IMR-90 (cell line): ENCODE results near the gene SEL1L2. TPM values are rescaled to one million over a fixed set of nuclear protein-coding genes. Genes with fewer than 3 reads are reported as not detected.

Source experiments
- ATAC-seq: fragments of 200-7000 bp; cut with Tn5 transposase; 2 replicates; pipeline ENCODE4 v1.9.1; 2020; ENCODE audit warnings: low read depth, mild to moderate bottlenecking, moderate library complexity
- BruUV-seq: library from RNA; stranded (reverse); fragments of 400-500 nt; replicated peaks from 2 replicates; lab custom pipeline; 2021; lab: Mats Ljungman, UMichigan
- CTCF ChIA-PET: fragments of 300-600 bp; formaldehyde crosslinking; extraction: SDS; loops from one replicate; lab custom pipeline; 2021; ENCODE audit warnings: antibody characterized with exemption; lab: Yijun Ruan, JAX
- POLR2A ChIA-PET: fragments of 300-600 bp; sonication (Branson Sonifier 250); formaldehyde crosslinking; loops from one replicate; lab custom pipeline; 2022; ENCODE audit warnings: antibody characterized with exemption; ENCODE audit not compliant: unreplicated experiment; lab: Charles Lee
- DNase-seq: peaks from one replicate; pipeline ENCODE4 v3.0.0; 2013
- H2AFZ ChIP-seq: replicated peaks from 2 replicates; pipeline ENCODE3; 2013; ENCODE audit warnings: low read length, mild to moderate bottlenecking; ENCODE audit not compliant: poor library complexity
- H2AK5ac ChIP-seq: 2 replicates; pipeline ENCODE4 v1.6.1; 2013; ENCODE audit warnings: low read depth, low read length, inconsistent platforms
- H2AK9ac ChIP-seq: replicated peaks from 2 replicates; pipeline ENCODE3; 2013; ENCODE audit warnings: mild to moderate bottlenecking, low read depth, low read length, moderate library complexity; ENCODE audit not compliant: poor library complexity
- H2BK120ac ChIP-seq: 2 replicates; pipeline ENCODE4 v1.6.1; 2013; ENCODE audit warnings: low read depth, low read length, inconsistent platforms
- H2BK15ac ChIP-seq: 3 replicates; pipeline ENCODE4 v1.6.1; 2013; ENCODE audit warnings: low read depth, low read length, inconsistent platforms
- H2BK20ac ChIP-seq: 2 replicates; pipeline ENCODE4 v1.6.1; 2013; ENCODE audit warnings: low read depth, mild to moderate bottlenecking, inconsistent platforms, low read length, moderate library complexity
- H2BK5ac ChIP-seq: 2 replicates; pipeline ENCODE4 v1.6.1; 2013; ENCODE audit warnings: mild to moderate bottlenecking, low read depth, low read length, inconsistent platforms; ENCODE audit not compliant: poor library complexity, severe bottlenecking
- H3K14ac ChIP-seq: replicated peaks from 2 replicates; pipeline ENCODE4 v1.6.1; 2013; ENCODE audit warnings: low read depth, low read length, inconsistent platforms
- H3K18ac ChIP-seq: 2 replicates; pipeline ENCODE4 v1.6.1; 2013; ENCODE audit warnings: low read depth, low read length, control low read depth
- H3K23ac ChIP-seq: 2 replicates; pipeline ENCODE4 v1.6.1; 2013; ENCODE audit warnings: low read depth, low read length, inconsistent platforms
- H3K27ac ChIP-seq: 2 replicates; pipeline ENCODE4 v1.5.1; 2013; ENCODE audit warnings: mild to moderate bottlenecking, control low read depth, low read length; ENCODE audit not compliant: insufficient read depth
- H3K27me3 ChIP-seq: 2 replicates; pipeline ENCODE4 v1.6.1; 2013; ENCODE audit warnings: low read length; ENCODE audit not compliant: control insufficient read depth, insufficient read depth
- H3K36me3 ChIP-seq: 2 replicates; pipeline ENCODE4 v1.6.1; 2013; ENCODE audit warnings: low read length, mixed read lengths; ENCODE audit not compliant: control insufficient read depth, insufficient read depth
- H3K4ac ChIP-seq: 2 replicates; pipeline ENCODE4 v1.6.1; 2013; ENCODE audit warnings: low read depth, low read length, inconsistent platforms
- H3K4me1 ChIP-seq: 2 replicates; pipeline ENCODE4 v1.6.1; 2013; ENCODE audit warnings: low read length, mixed read lengths; ENCODE audit not compliant: control insufficient read depth, insufficient read depth
- H3K4me2 ChIP-seq: 2 replicates; pipeline ENCODE4 v1.6.1; 2013; ENCODE audit warnings: low read depth, mild to moderate bottlenecking, control low read depth, low read length, moderate library complexity
- H3K4me3 ChIP-seq: 2 replicates; pipeline ENCODE4 v1.5.1; 2013; ENCODE audit warnings: low read depth, mild to moderate bottlenecking, control low read depth, low read length, moderate library complexity; ENCODE audit not compliant: insufficient read depth
- H3K56ac ChIP-seq: 2 replicates; pipeline ENCODE4 v1.6.1; 2013; ENCODE audit warnings: low read length, inconsistent platforms; ENCODE audit not compliant: insufficient read depth; ENCODE audit errors: extremely low read depth
- H3K79me1 ChIP-seq, 2 experiments: 2 replicates each; pipeline ENCODE4 v1.6.1; 2013; ENCODE audit warnings: low read length in 2 of 2, inconsistent platforms in 1 of 2, low read depth in 1 of 2
- H3K9ac ChIP-seq: 2 replicates; pipeline ENCODE4 v1.6.1; 2013; ENCODE audit warnings: low read depth, low read length, control low read depth
- H3K9me1 ChIP-seq: 2 replicates; pipeline ENCODE4 v1.6.1; 2013; ENCODE audit warnings: low read length, inconsistent platforms; ENCODE audit not compliant: insufficient read depth
- H3K9me3 ChIP-seq: 2 replicates; pipeline ENCODE4 v1.6.1; 2013; ENCODE audit warnings: low read length; ENCODE audit not compliant: control insufficient read depth, insufficient read depth
- H4K20me1 ChIP-seq: 2 replicates; pipeline ENCODE4 v1.6.1; 2013; ENCODE audit warnings: low read length, inconsistent platforms; ENCODE audit not compliant: insufficient read depth
- H4K5ac ChIP-seq: 2 replicates; pipeline ENCODE4 v1.6.1; 2013; ENCODE audit warnings: mild to moderate bottlenecking, low read depth, low read length, control low read depth
- H4K8ac ChIP-seq, 2 experiments: 2 replicates each; pipeline ENCODE4 v1.6.1; 2013; ENCODE audit warnings: low read depth in 2 of 2, low read length in 2 of 2, control low read depth in 1 of 2, inconsistent platforms in 1 of 2
- H4K91ac ChIP-seq: 2 replicates; pipeline ENCODE4 v1.6.1; 2013; ENCODE audit warnings: low read depth, low read length, inconsistent platforms; ENCODE audit not compliant: insufficient read depth
- BHLHE40 ChIP-seq: fragments of 150-350 bp; IDR thresholded peaks from 2 replicates; pipeline ENCODE4 v1.6.1; 2016; ENCODE audit warnings: mild to moderate bottlenecking, low read depth, low read length
- CEBPB ChIP-seq: IDR thresholded peaks from 2 replicates; pipeline ENCODE4 v1.6.1; 2012; ENCODE audit warnings: low read depth, low read length, improper control_type of control experiment
- ELK1 ChIP-seq: fragments of 150-350 bp; IDR thresholded peaks from 2 replicates; pipeline ENCODE4 v1.6.1; 2016; ENCODE audit warnings: low read depth, mild to moderate bottlenecking, low read length, moderate library complexity, borderline replicate concordance
- MAFK ChIP-seq: IDR thresholded peaks from 2 replicates; pipeline ENCODE4 v1.6.1; 2012; ENCODE audit warnings: low read depth, low read length, improper control_type of control experiment
- MAZ ChIP-seq: IDR thresholded peaks from 2 replicates; pipeline ENCODE4 v1.6.1; 2012; ENCODE audit warnings: low read depth, mild to moderate bottlenecking, low read length, improper control_type of control experiment, moderate library complexity, borderline replicate concordance
- RFX5 ChIP-seq: IDR thresholded peaks from 2 replicates; pipeline ENCODE4 v1.8.0; 2012; ENCODE audit warnings: low read depth, mild to moderate bottlenecking, low read length, moderate library complexity
- SMC3 ChIP-seq: fragments of 150-350 bp; IDR thresholded peaks from 2 replicates; pipeline ENCODE4 v1.6.1; 2016; ENCODE audit warnings: low read depth, mild to moderate bottlenecking, antibody characterized with exemption, low read length, moderate library complexity
- WGBS, 2 experiments: methylation state at CpG; one replicate each; pipeline versions ENCODE4 v1.1.5 to v1.1.7; 2013; ENCODE audit warnings: missing lambda C conversion rate in 2 of 2; ENCODE audit not compliant: insufficient read length in 1 of 2; ENCODE audit errors: extremely low coverage in 2 of 2; 5-methylcytosine and 5-hydroxymethylcytosine counted together
- dilution Hi-C: fragments of 300-500 bp; cut with HindIII; formaldehyde crosslinking; loops from one replicate; pipeline ENCODE4 v1.14.3; 2018; ENCODE audit warnings: low sequenced_read_pairs; ENCODE audit not compliant: unreplicated experiment
- in situ Hi-C: fragments of 300-500 bp; cut with MboI; formaldehyde crosslinking; loops from 3 replicates; pipeline ENCODE4 v1.14.3; 2019; ENCODE audit warnings: low sequenced_read_pairs, inconsistent platforms, mixed read lengths
- intact Hi-C: fragments of 100-400 bp; cut with micrococcal nuclease; formaldehyde crosslinking; loops from 2 replicates; pipeline ENCODE4 v1.10.0; 2022
- polyA plus RNA-seq, 3 experiments: library from polyadenylated mRNA; depleted of rRNA; stranded (reverse); fragments of >200 nt; gene quantifications; 2 replicates each; pipeline ENCODE4 v1.2.3, GENCODE V29; 2012; ENCODE audit warnings: low replicate concordance in 1 of 3
- total RNA-seq: library from RNA; depleted of rRNA; stranded (reverse); fragments of >200 nt; gene quantifications from 2 replicates; pipeline ENCODE4 v1.2.3, GENCODE V29; 2012
- TF ChIP-seq, protein P1 (sequence below): fragments of 150-350 bp; IDR thresholded peaks from 2 replicates; pipeline ENCODE4 v1.6.1; 2017; ENCODE audit warnings: mild to moderate bottlenecking, antibody characterized with exemption, low read length, low read depth
- TF ChIP-seq, protein P2 (sequence below): conservative IDR thresholded peaks from 2 replicates; pipeline ENCODE4 v1.5.1; 2012; ENCODE audit warnings: mild to moderate bottlenecking, low read depth, low read length, improper control_type of control experiment

The SEL1L2 gene
- total and polyA plus RNA-seq, 2 of the 4 experiments (the other 2 are of a cell fraction) = not detected

GRCh38 chr20:13816757-13817156 is 173.7 kb downstream of the SEL1L2 start:
- no peaks in the 10 kb centered on the region for H3K4me1 ChIP-seq
- no peak overlapping the region for H2AK5ac ChIP-seq
- CTCF ChIA-PET = no interaction called here
- no peak overlapping the region for H2AFZ ChIP-seq
- peaks cover 29% of the 10 kb centered on the region for H3K36me3 ChIP-seq
- H4K91ac ChIP-seq = no peak overlapping the region
- no peak overlapping the region for H3K27ac ChIP-seq
- H3K9me1 ChIP-seq = no peaks in the 10 kb centered on the region
- no peaks in the 10 kb centered on the region for H3K27me3 ChIP-seq
- intact Hi-C loops = no loop called here
- POLR2A ChIA-PET = no interaction called here
- H2BK15ac ChIP-seq = no peak overlapping the region
- dilution Hi-C loops = no loop called here
- in situ Hi-C loops = no loop called here
- no peak overlapping the region for H2BK120ac ChIP-seq
- ATAC-seq = no peak; the same call in 1 of the 2 replicates
- no peak overlapping the region for H2BK5ac ChIP-seq
- H3K4ac ChIP-seq = no peak overlapping the region
- no peak overlapping the region for H4K5ac ChIP-seq
- no peak overlapping the region for H3K56ac ChIP-seq
- no peak overlapping the region for H3K4me3 ChIP-seq
- H2AK9ac ChIP-seq = no peak overlapping the region
- no peak overlapping the region for H2BK20ac ChIP-seq
- H4K20me1 ChIP-seq = no peaks in the 10 kb centered on the region
- TF ChIP-seq MAFK (no peak), MAZ (no peak), ELK1 (no peak), SMC3 (no peak), CEBPB (no peak), BHLHE40 (no peak), RFX5 (no peak)
- TF ChIP-seq, protein P1, sequence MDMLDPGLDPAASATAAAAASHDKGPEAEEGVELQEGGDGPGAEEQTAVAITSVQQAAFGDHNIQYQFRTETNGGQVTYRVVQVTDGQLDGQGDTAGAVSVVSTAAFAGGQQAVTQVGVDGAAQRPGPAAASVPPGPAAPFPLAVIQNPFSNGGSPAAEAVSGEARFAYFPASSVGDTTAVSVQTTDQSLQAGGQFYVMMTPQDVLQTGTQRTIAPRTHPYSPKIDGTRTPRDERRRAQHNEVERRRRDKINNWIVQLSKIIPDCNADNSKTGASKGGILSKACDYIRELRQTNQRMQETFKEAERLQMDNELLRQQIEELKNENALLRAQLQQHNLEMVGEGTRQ = no peak
- TF ChIP-seq, protein P2, sequence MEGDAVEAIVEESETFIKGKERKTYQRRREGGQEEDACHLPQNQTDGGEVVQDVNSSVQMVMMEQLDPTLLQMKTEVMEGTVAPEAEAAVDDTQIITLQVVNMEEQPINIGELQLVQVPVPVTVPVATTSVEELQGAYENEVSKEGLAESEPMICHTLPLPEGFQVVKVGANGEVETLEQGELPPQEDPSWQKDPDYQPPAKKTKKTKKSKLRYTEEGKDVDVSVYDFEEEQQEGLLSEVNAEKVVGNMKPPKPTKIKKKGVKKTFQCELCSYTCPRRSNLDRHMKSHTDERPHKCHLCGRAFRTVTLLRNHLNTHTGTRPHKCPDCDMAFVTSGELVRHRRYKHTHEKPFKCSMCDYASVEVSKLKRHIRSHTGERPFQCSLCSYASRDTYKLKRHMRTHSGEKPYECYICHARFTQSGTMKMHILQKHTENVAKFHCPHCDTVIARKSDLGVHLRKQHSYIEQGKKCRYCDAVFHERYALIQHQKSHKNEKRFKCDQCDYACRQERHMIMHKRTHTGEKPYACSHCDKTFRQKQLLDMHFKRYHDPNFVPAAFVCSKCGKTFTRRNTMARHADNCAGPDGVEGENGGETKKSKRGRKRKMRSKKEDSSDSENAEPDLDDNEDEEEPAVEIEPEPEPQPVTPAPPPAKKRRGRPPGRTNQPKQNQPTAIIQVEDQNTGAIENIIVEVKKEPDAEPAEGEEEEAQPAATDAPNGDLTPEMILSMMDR = no peak
- H3K9me3 ChIP-seq = no peaks in the 10 kb centered on the region
- BruUV-seq = no TSS peak
- no peak overlapping the region for H3K9ac ChIP-seq
- H3K14ac ChIP-seq = no peak overlapping the region
- WGBS, 2 experiments = no CpG with 5 or more reads among the region's 3 CpGs
- no peak overlapping the region for H3K4me2 ChIP-seq
- no peak overlapping the region for H4K8ac ChIP-seq
- no peak for DNase-seq
- no peak overlapping the region for H3K23ac ChIP-seq
- H3K18ac ChIP-seq = no peak overlapping the region
- H3K79me1 ChIP-seq = no peaks in the 10 kb centered on the region
